H9 (cell line): ENCODE measurements around the gene SAMM50. TPM values are rescaled to one million over a fixed set of nuclear protein-coding genes. Genes with fewer than 3 reads are reported as not detected.

Source experiments
- DNase-seq: peaks from one replicate; pipeline ENCODE4 v3.0.0-alpha.2; 2017
- H2AFZ ChIP-seq: one replicate; pipeline ENCODE4 v1.6.1; 2013; ENCODE audit warnings: mild to moderate bottlenecking, low read length, control low read depth, moderate library complexity
- H2AK5ac ChIP-seq: 2 replicates; pipeline ENCODE4 v1.6.1; 2013; ENCODE audit warnings: low read length, control low read depth, mixed read lengths; ENCODE audit not compliant: insufficient read length
- H2BK120ac ChIP-seq: one replicate; pipeline ENCODE4 v1.6.1; 2013; ENCODE audit warnings: low read depth, mild to moderate bottlenecking, low read length, control low read depth, inconsistent platforms; ENCODE audit not compliant: poor library complexity, severe bottlenecking
- H2BK12ac ChIP-seq: 2 replicates; pipeline ENCODE4 v1.6.1; 2013; ENCODE audit warnings: low read length, control low read depth, mixed read lengths, low read depth; ENCODE audit not compliant: insufficient read length
- H2BK15ac ChIP-seq: 2 replicates; pipeline ENCODE4 v1.6.1; 2013; ENCODE audit warnings: low read depth, low read length, control low read depth
- H2BK20ac ChIP-seq: one replicate; pipeline ENCODE4 v1.6.1; 2013; ENCODE audit warnings: low read depth, mild to moderate bottlenecking, low read length, control low read depth, inconsistent platforms; ENCODE audit not compliant: poor library complexity, severe bottlenecking
- H2BK5ac ChIP-seq: 2 replicates; pipeline ENCODE4 v1.6.1; 2013; ENCODE audit warnings: low read length, control low read depth, mixed read lengths; ENCODE audit not compliant: insufficient read length
- H3K14ac ChIP-seq: 2 replicates; pipeline ENCODE4 v1.6.1; 2013; ENCODE audit warnings: low read length, control low read depth; ENCODE audit not compliant: insufficient read depth
- H3K18ac ChIP-seq: 2 replicates; pipeline ENCODE4 v1.6.1; 2013; ENCODE audit warnings: low read depth, mild to moderate bottlenecking, mixed read lengths, low read length, control low read depth; ENCODE audit not compliant: insufficient read length
- H3K23ac ChIP-seq: 2 replicates; pipeline ENCODE4 v1.6.1; 2013; ENCODE audit warnings: low read length, control low read depth, mixed read lengths, low read depth; ENCODE audit not compliant: insufficient read length
- H3K23me2 ChIP-seq: 2 replicates; pipeline ENCODE4 v1.6.1; 2013; ENCODE audit warnings: low read depth, mild to moderate bottlenecking, mixed read lengths, low read length, control low read depth; ENCODE audit not compliant: insufficient read length, poor library complexity, severe bottlenecking
- H3K27ac ChIP-seq: 2 replicates; pipeline ENCODE4 v1.5.1; 2013; ENCODE audit warnings: low read length, control low read depth, mixed read lengths, low read depth; ENCODE audit not compliant: insufficient read length
- H3K27me3 ChIP-seq: 2 replicates; pipeline ENCODE4 v1.6.1; 2013; ENCODE audit warnings: low read length, control low read depth, inconsistent platforms; ENCODE audit not compliant: insufficient read depth
- H3K4ac ChIP-seq: 2 replicates; pipeline ENCODE4 v1.6.1; 2013; ENCODE audit warnings: low read depth, mild to moderate bottlenecking, control low read depth, inconsistent platforms, low read length, moderate library complexity
- H3K4me1 ChIP-seq: 2 replicates; pipeline ENCODE4 v1.6.1; 2013; ENCODE audit warnings: low read length, control low read depth, inconsistent platforms; ENCODE audit not compliant: insufficient read depth
- H3K4me2 ChIP-seq: 2 replicates; pipeline ENCODE4 v1.6.1; 2013; ENCODE audit warnings: low read length, control low read depth, mixed read lengths; ENCODE audit not compliant: insufficient read length, insufficient read depth
- H3K56ac ChIP-seq: 2 replicates; pipeline ENCODE4 v1.6.1; 2013; ENCODE audit warnings: low read depth, mild to moderate bottlenecking, mixed read lengths, low read length, control low read depth; ENCODE audit not compliant: insufficient read length
- H3K79me1 ChIP-seq: 2 replicates; pipeline ENCODE4 v1.6.1; 2013; ENCODE audit warnings: low read depth, mild to moderate bottlenecking, moderate library complexity, low read length, control low read depth, inconsistent platforms; ENCODE audit not compliant: insufficient read depth, poor library complexity, severe bottlenecking
- H3K79me2 ChIP-seq: 2 replicates; pipeline ENCODE4 v1.6.1; 2013; ENCODE audit warnings: low read length, control low read depth, inconsistent platforms; ENCODE audit not compliant: insufficient read depth
- H3K9ac ChIP-seq: 2 replicates; pipeline ENCODE4 v1.6.1; 2013; ENCODE audit warnings: low read length, control low read depth, mixed read lengths; ENCODE audit not compliant: insufficient read length; ENCODE audit errors: extremely low read depth
- H3K9me3 ChIP-seq: one replicate; pipeline ENCODE4 v1.6.1; 2013; ENCODE audit warnings: low read depth, low read length, inconsistent platforms; ENCODE audit not compliant: control insufficient read depth
- H3T11ph ChIP-seq: one replicate; pipeline ENCODE4 v1.6.1; 2013; ENCODE audit warnings: mild to moderate bottlenecking, low read length, control low read depth, inconsistent platforms
- H4K20me1 ChIP-seq: one replicate; pipeline ENCODE4 v1.6.1; 2013; ENCODE audit not compliant: control insufficient read depth, insufficient read length, insufficient read depth
- H4K5ac ChIP-seq: 2 replicates; pipeline ENCODE4 v1.6.1; 2013; ENCODE audit warnings: low read depth, mild to moderate bottlenecking, mixed read lengths, low read length, control low read depth; ENCODE audit not compliant: insufficient read length
- H4K8ac ChIP-seq: replicated peaks from 2 replicates; pipeline ENCODE4 v1.6.1; 2013; ENCODE audit warnings: low read length, control low read depth, mixed read lengths, low read depth; ENCODE audit not compliant: insufficient read length
- H4K91ac ChIP-seq: 2 replicates; pipeline ENCODE4 v1.6.1; 2013; ENCODE audit warnings: low read depth, mild to moderate bottlenecking, moderate library complexity, mixed read lengths, low read length, control low read depth; ENCODE audit not compliant: insufficient read length
- H3K27ac Mint-ChIP-seq, 3 experiments: 2 replicates in 2 of 3; 3 replicates in 1 of 3; pipeline ENCODE4 v1.8.0; 2020 to 2021; ENCODE audit warnings: mixed read lengths in 3 of 3, mild to moderate bottlenecking in 1 of 3, moderate library complexity in 1 of 3
- H3K27me3 Mint-ChIP-seq: 2 replicates; pipeline ENCODE4 v1.8.0; 2021; ENCODE audit warnings: low read depth, mild to moderate bottlenecking, moderate library complexity, mixed read lengths
- H3K36me3 Mint-ChIP-seq, 3 experiments: 2 replicates in 2 of 3; 3 replicates in 1 of 3; pipeline ENCODE4 v1.8.0; 2020 to 2021; ENCODE audit warnings: low read depth in 3 of 3, mixed read lengths in 3 of 3; ENCODE audit not compliant: insufficient read depth in 1 of 3
- H3K4me1 Mint-ChIP-seq, 2 experiments: 2 replicates each; pipeline ENCODE4 v1.8.0; 2020; ENCODE audit warnings: mixed read lengths in 2 of 2
- H3K4me3 Mint-ChIP-seq, 2 experiments: 2 replicates in 1 of 2; 3 replicates in 1 of 2; pipeline ENCODE4 v1.8.0; 2020 to 2021; ENCODE audit warnings: mild to moderate bottlenecking in 2 of 2, mixed read lengths in 2 of 2, moderate library complexity in 1 of 2
- H3K9me3 Mint-ChIP-seq, 2 experiments: 2 replicates in 1 of 2; 3 replicates in 1 of 2; pipeline ENCODE4 v1.8.0; 2020; ENCODE audit warnings: mild to moderate bottlenecking in 2 of 2, mixed read lengths in 2 of 2, moderate library complexity in 1 of 2
- CTCF ChIP-seq: fragments of 200-600 bp; sonication (generic); conservative IDR thresholded peaks from 3 replicates; pipeline ENCODE4 v1.8.0; 2021; ENCODE audit warnings: antibody characterized with exemption, mild to moderate bottlenecking
- WGBS: extraction: QIAGEN DNeasy Blood & Tissue Kit; methylation state at CpG from one replicate; pipeline ENCODE4 v1.1.7; 2013; ENCODE audit warnings: missing lambda C conversion rate, low lambda C conversion rate, mixed read lengths; ENCODE audit not compliant: insufficient read length; ENCODE audit errors: extremely low coverage; 5-methylcytosine and 5-hydroxymethylcytosine counted together
- long read RNA-seq: library from polyadenylated mRNA; unstranded; transcript quantifications from one replicate; pipeline ENCODE4 v2.0.0, GENCODE V29; 2020
- total RNA-seq: library from RNA; stranded (reverse); gene quantifications from 2 replicates; pipeline ENCODE4 v1.2.1, GENCODE V29; 2021

The SAMM50 gene
- total RNA-seq = 56.6 and 57.2 TPM in 2 replicates
- long read RNA-seq, transcript SAMM50-201 (15 exons, 1,717 nt) = major isoform, 811 of 852 reads
- long read RNA-seq, partial matches to known transcripts = 10 of 852 reads
- long read RNA-seq, other reads (novel, unspliced or antisense) = 31 of 852 reads

- H2BK5ac ChIP-seq = no peak within 1 kb of the TSS
- H3K4ac ChIP-seq = no peak within 1 kb of the TSS
- H2AFZ ChIP-seq = no peak within 1 kb of the TSS
- no peak within 1 kb of the TSS for H3K27ac ChIP-seq
- no peaks in the 10 kb centered on the region for H3K79me1 ChIP-seq
- H2BK15ac ChIP-seq = no peak within 1 kb of the TSS
- no peak within 1 kb of the TSS for H3K23ac ChIP-seq
- peak within 1 kb of the TSS; percentile 68 for H3K9ac ChIP-seq
- Mint-ChIP-seq H3K4me3 (peak within 1 kb of the TSS; percentile 95 to 97), H3K27ac (peak within 1 kb of the TSS; percentile 76 to 96 (median 77)), H3K36me3 (peaks cover 0 to 2% (median 0%) of the 10 kb centered on the region in 3 experiments; a peak in 1 of 7 replicates), H3K4me1 (peaks cover 29 to 35% of the 10 kb centered on the region in 2 experiments), H3K9me3 (no peaks in the 10 kb centered on the region), H3K27me3 (peaks cover 4% of the 10 kb centered on the region)
- H4K20me1 ChIP-seq = no peaks in the 10 kb centered on the region
- H2AK5ac ChIP-seq = no peak within 1 kb of the TSS
- peak; percentile 92 for DNase-seq
- H3K23me2 ChIP-seq = peaks cover 8% of the 10 kb centered on the region
- H2BK20ac ChIP-seq = no peak within 1 kb of the TSS
- H3K56ac ChIP-seq = no peak within 1 kb of the TSS
- no peak within 1 kb of the TSS for H4K91ac ChIP-seq
- TF ChIP-seq CTCF = no peak
- no peak within 1 kb of the TSS for H4K5ac ChIP-seq
- no peaks in the 10 kb centered on the region for H3K79me2 ChIP-seq
- peak within 1 kb of the TSS; percentile 64 for H3K4me2 ChIP-seq
- H3K18ac ChIP-seq = no peak within 1 kb of the TSS
- H3T11ph ChIP-seq = no peak within 1 kb of the TSS
- peaks cover 8% of the 10 kb centered on the region; the same call in 1 of the 2 replicates for H3K4me1 ChIP-seq
- H4K8ac ChIP-seq = no peak within 1 kb of the TSS
- no peak within 1 kb of the TSS for H2BK12ac ChIP-seq
- no CpG with 5 or more reads among the region's 74 CpGs for WGBS
- no peak within 1 kb of the TSS for H2BK120ac ChIP-seq
- H3K27me3 ChIP-seq = no peaks in the 10 kb centered on the region
- H3K9me3 ChIP-seq = no peaks in the 10 kb centered on the region
- 0 out of 2 replicates have a peak within 1 kb of the TSS, but pooled peaks have one; percentile 51 for H3K14ac ChIP-seq
These were observed at the start of gene SAMM50 for GRCh38 chr22:43955040-43955882. SAMM50 (plus strand) TSS chr22:43955442; CDS start chr22:43955578, 136 bp downstream.
